ENCODE data around the gene ANKRD33. TPM values are rescaled to one million over a fixed set of nuclear protein-coding genes. Genes with fewer than 3 reads are reported as not detected.

ANKRD33 gene
- total RNA-seq, 2 experiments from 2014 or later = not detected

- Histone ChIP-seq H3K36me3 (ENCODE audit: insufficient read depth, low read length) (no peaks in the 10 kb centered on the region), H3K4me2 (ENCODE audit: low read length) (no peak overlapping the region), H2AFZ (ENCODE audit: low read length) (no peak overlapping the region), H3K9me2 (ENCODE audit: insufficient read depth, low read length) (no peaks in the 10 kb centered on the region), H4K20me1 (ENCODE audit: insufficient read depth, low read length) (no peaks in the 10 kb centered on the region), H3K4me1 (ENCODE audit: insufficient read depth, low read length, poor library complexity, severe bottlenecking) (peaks cover 3% of the 10 kb centered on the region), H3K9me3 (ENCODE audit: low read length) (no peaks in the 10 kb centered on the region), H3K27ac (ENCODE audit: low read depth, low read length, poor library complexity, severe bottlenecking) (no peak overlapping the region), H3K4me3 (ENCODE audit: low read depth, low read length, poor library complexity, severe bottlenecking) (no peak overlapping the region), H3K79me2 (ENCODE audit: insufficient read depth, low read depth, low read length) (no peaks in the 10 kb centered on the region)
- intact Hi-C loops (cut with micrococcal nuclease; ENCODE audit: unreplicated experiment) = no loop called here
- no peak for TF ChIP-seq EZH2phosphoT487 (IDR thresholded peaks at IDR 0.05; ENCODE audit: borderline replicate concordance, low read depth, low read length)
- CTCF ChIA-PET (ENCODE audit: unreplicated experiment) = no interaction called here
- no TSS peak for BruUV-seq (replicated peaks)
- POLR2A ChIA-PET = no interaction called here
- DNase-seq (ENCODE audit: low spot score) = no peak
Measured at GRCh38 chr12:51868821-51869495, 18.9 kb upstream of the ANKRD33 start.

- TF ChIP-seq, protein P1, sequence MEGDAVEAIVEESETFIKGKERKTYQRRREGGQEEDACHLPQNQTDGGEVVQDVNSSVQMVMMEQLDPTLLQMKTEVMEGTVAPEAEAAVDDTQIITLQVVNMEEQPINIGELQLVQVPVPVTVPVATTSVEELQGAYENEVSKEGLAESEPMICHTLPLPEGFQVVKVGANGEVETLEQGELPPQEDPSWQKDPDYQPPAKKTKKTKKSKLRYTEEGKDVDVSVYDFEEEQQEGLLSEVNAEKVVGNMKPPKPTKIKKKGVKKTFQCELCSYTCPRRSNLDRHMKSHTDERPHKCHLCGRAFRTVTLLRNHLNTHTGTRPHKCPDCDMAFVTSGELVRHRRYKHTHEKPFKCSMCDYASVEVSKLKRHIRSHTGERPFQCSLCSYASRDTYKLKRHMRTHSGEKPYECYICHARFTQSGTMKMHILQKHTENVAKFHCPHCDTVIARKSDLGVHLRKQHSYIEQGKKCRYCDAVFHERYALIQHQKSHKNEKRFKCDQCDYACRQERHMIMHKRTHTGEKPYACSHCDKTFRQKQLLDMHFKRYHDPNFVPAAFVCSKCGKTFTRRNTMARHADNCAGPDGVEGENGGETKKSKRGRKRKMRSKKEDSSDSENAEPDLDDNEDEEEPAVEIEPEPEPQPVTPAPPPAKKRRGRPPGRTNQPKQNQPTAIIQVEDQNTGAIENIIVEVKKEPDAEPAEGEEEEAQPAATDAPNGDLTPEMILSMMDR (conservative IDR thresholded peaks at IDR 0.05; ENCODE audit: low read length) = no peak
- TF ChIP-seq EZH2phosphoT487 (IDR thresholded peaks at IDR 0.05; ENCODE audit: borderline replicate concordance, low read depth, low read length) = no peak
- Histone ChIP-seq H2AFZ (ENCODE audit: low read length) (no peak overlapping the region), H3K36me3 (ENCODE audit: insufficient read depth, low read length) (no peaks in the 10 kb centered on the region), H3K4me3 (ENCODE audit: low read depth, low read length, poor library complexity, severe bottlenecking) (no peak overlapping the region), H3K9me2 (ENCODE audit: insufficient read depth, low read length) (no peaks in the 10 kb centered on the region), H3K79me2 (ENCODE audit: insufficient read depth, low read depth, low read length) (no peaks in the 10 kb centered on the region), H3K4me2 (ENCODE audit: low read length) (no peak overlapping the region), H3K27ac (ENCODE audit: low read depth, low read length, poor library complexity, severe bottlenecking) (no peak overlapping the region), H3K9me3 (ENCODE audit: low read length) (no peaks in the 10 kb centered on the region), H3K4me1 (ENCODE audit: insufficient read depth, low read length, poor library complexity, severe bottlenecking) (no peaks in the 10 kb centered on the region), H4K20me1 (ENCODE audit: insufficient read depth, low read length) (no peaks in the 10 kb centered on the region)
- CTCF ChIA-PET (ENCODE audit: unreplicated experiment) = no interaction called here
- no peak for DNase-seq (ENCODE audit: low spot score)
- no TSS peak for BruUV-seq (replicated peaks)
- POLR2A ChIA-PET = no interaction called here
- intact Hi-C loops (cut with micrococcal nuclease; ENCODE audit: unreplicated experiment) = no loop called here
Measured at GRCh38 chr12:51869496-51869865, 18.4 kb upstream of the ANKRD33 start.

DNA sequence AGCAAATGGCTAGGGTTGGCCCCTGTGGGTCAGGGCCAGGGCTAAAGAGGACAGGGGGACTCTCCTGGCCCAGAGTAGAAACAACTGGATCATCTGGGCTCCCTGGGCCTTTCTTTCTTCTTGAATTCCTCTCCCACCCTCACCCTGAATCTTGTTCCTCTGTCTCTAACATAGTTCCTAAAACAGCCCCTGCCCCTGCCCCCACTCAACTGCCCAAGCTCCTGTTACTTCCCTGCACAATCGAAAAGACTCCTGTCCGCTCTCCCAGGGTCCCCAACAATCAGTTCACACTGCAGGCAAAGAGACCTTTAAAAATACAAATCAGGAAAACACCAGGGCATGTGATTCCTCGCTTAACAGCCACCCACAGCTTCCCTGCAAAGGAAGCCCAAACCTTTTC lies 18.0 kb upstream of the ANKRD33 start:
- no TSS peak for BruUV-seq (replicated peaks)
- no peaks in the 10 kb centered on the region for H3K36me3 ChIP-seq (ENCODE audit: insufficient read depth, low read length)
- no peaks in the 10 kb centered on the region for H3K79me2 ChIP-seq (ENCODE audit: insufficient read depth, low read depth, low read length)

More for the DNA sequence above, 18.0 kb upstream of the ANKRD33 start:
- Histone ChIP-seq H3K4me1 (ENCODE audit: insufficient read depth, low read length, poor library complexity, severe bottlenecking) (no peaks in the 10 kb centered on the region), H4K20me1 (ENCODE audit: insufficient read depth, low read length) (no peaks in the 10 kb centered on the region), H3K9me2 (ENCODE audit: insufficient read depth, low read length) (no peaks in the 10 kb centered on the region), H3K27ac (ENCODE audit: low read depth, low read length, poor library complexity, severe bottlenecking) (no peak overlapping the region), H3K4me3 (ENCODE audit: low read depth, low read length, poor library complexity, severe bottlenecking) (no peak overlapping the region), H3K9me3 (ENCODE audit: low read length) (no peaks in the 10 kb centered on the region), H2AFZ (ENCODE audit: low read length) (no peak overlapping the region), H3K4me2 (ENCODE audit: low read length) (no peak overlapping the region)
- POLR2A ChIA-PET = no interaction called here
- TF ChIP-seq, protein P1 (conservative IDR thresholded peaks at IDR 0.05; ENCODE audit: low read length) = no peak
- TF ChIP-seq EZH2phosphoT487 (IDR thresholded peaks at IDR 0.05; ENCODE audit: borderline replicate concordance, low read depth, low read length) = no peak
- DNase-seq (ENCODE audit: low spot score) = no peak
- intact Hi-C loops (cut with micrococcal nuclease; ENCODE audit: unreplicated experiment) = loop anchor here (10.0 kb wide), 1 partner anchor 335 kb away; no protein-coding TSS in a partner anchor
- CTCF ChIA-PET (ENCODE audit: unreplicated experiment) = interaction anchor here (0.8 kb wide), 1 partner anchor 16 kb away, joined by 3 read pairs; no protein-coding TSS in a partner anchor
